Activated naive CD4-positive, alpha-beta T cell treated with anti-CD3 and anti-CD28 coated beads, Interleukin-2, amount 50 U/mL, for 72 hours (primary cell): ENCODE data around the gene SHQ1. TPM values are rescaled to one million over a fixed set of nuclear protein-coding genes. Genes with fewer than 3 reads are reported as not detected.
A peak's percentile ranks its signal among the peaks of the same experiment; 100 is the strongest.
"Not testable (repeated sequence)": the region's sequence is repeated elsewhere in the genome, so short reads cannot be mapped to it uniquely, and the experiment has no call there.

Experiments used
- ATAC-seq, 2 donors: fragments of 150-1000 bp; cut with Tn5 transposase; 2 replicates each; pipeline ENCODE4 v1.10.0; 2021; ENCODE audit warnings: mild to moderate bottlenecking in 2 of 2, moderate library complexity in 2 of 2
- DNase-seq, 2 donors: peaks; one replicate each; pipeline ENCODE4 v3.0.0; 2021 to 2022; ENCODE audit warnings: low spot score in 2 of 2
- H3K27ac Mint-ChIP-seq, 2 donors: one replicate each; pipeline ENCODE4 v1.8.0; 2022; ENCODE audit warnings: mild to moderate bottlenecking in 2 of 2, mixed read lengths in 2 of 2
- H3K36me3 Mint-ChIP-seq, 2 donors: one replicate each; pipeline ENCODE4 v1.8.0; 2022; ENCODE audit warnings: mixed read lengths in 2 of 2
- H3K9me3 Mint-ChIP-seq, 2 donors: one replicate each; pipeline ENCODE4 v1.8.0; 2022; ENCODE audit warnings: mixed read lengths in 2 of 2
- total RNA-seq, 2 donors: library from RNA; stranded (reverse); gene quantifications; one replicate each; pipeline ENCODE4 v1.2.3, GENCODE V29; 2022

The SHQ1 gene
- total RNA-seq, 2 donors from 2014 or later: 25.7 to 34.3 TPM

GRCh38 chr3:72722930-72723726 lies 125.1 kb downstream of the SHQ1 start:
- Mint-ChIP-seq H3K36me3 (peaks cover 0 to 7% of the 10 kb centered on the region in 2 donors), H3K9me3 (peaks cover 0 to 6% of the 10 kb centered on the region in 2 donors), H3K27ac (peak overlapping the region in 1 of 2 donors; percentile 39)
- DNase-seq (peak in 1 of 2 donors; percentile 22), ATAC-seq (peak; percentile 93 to 95)

GRCh38 chr3:72721683-72722381 lies 126.4 kb downstream of the SHQ1 start:
- DNase-seq: no peak
- H3K27ac Mint-ChIP-seq: no peak overlapping the region
- no peak for ATAC-seq
- H3K36me3 Mint-ChIP-seq: peaks cover 0 to 7% of the 10 kb centered on the region in 2 donors
- H3K9me3 Mint-ChIP-seq: peaks cover 0 to 10% of the 10 kb centered on the region in 2 donors

DNA sequence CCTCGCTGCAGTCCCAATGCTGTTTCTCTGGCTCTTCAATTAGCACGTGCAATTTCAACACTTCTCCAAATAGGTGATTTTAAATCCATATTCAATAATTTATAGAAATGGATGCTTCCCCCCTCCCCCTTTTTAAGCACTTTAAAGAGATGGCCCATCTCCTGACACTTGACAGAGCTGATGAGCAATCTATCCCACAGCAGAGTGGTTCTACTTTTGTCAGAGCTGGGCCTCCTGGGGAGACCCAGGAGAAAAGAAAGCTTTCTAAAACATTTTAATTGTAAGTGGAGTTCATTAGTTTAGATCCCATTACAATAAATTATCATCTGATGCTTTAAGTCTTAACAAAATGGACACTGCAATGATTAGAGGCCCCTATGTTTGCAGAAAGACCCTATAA lies 127.7 kb downstream of the SHQ1 start:
- no peak overlapping the region for H3K27ac Mint-ChIP-seq
- H3K9me3 Mint-ChIP-seq: peaks cover 0 to 10% of the 10 kb centered on the region in 2 donors
- no peak for ATAC-seq
- H3K36me3 Mint-ChIP-seq: peaks cover 6 to 8% of the 10 kb centered on the region in 2 donors
- DNase-seq: no peak

GRCh38 chr3:72719137-72719536 lies 129.1 kb downstream of the SHQ1 start:
- Mint-ChIP-seq H3K36me3 (peaks cover 10 to 19% of the 10 kb centered on the region in 2 donors), H3K27ac (no peak overlapping the region), H3K9me3 (peaks cover 0 to 12% of the 10 kb centered on the region in 2 donors)
- DNase-seq (no peak), ATAC-seq (no peak)

- H3K27ac Mint-ChIP-seq, DNase-seq, ATAC-seq: not testable (repeated sequence)
- H3K36me3 Mint-ChIP-seq: peaks cover 19% of the 10 kb centered on the region in 2 donors
- peaks cover 0 to 12% of the 10 kb centered on the region in 2 donors for H3K9me3 Mint-ChIP-seq
Measured at GRCh38 chr3:72714135-72714534, 134.1 kb downstream of the SHQ1 start.

GRCh38 chr3:72710471-72710870 lies 137.8 kb downstream of the SHQ1 start:
- H3K27ac Mint-ChIP-seq, ATAC-seq, H3K9me3 Mint-ChIP-seq, DNase-seq: not testable (repeated sequence)
- H3K36me3 Mint-ChIP-seq: peaks cover 10 to 19% of the 10 kb centered on the region in 2 donors

DNA sequence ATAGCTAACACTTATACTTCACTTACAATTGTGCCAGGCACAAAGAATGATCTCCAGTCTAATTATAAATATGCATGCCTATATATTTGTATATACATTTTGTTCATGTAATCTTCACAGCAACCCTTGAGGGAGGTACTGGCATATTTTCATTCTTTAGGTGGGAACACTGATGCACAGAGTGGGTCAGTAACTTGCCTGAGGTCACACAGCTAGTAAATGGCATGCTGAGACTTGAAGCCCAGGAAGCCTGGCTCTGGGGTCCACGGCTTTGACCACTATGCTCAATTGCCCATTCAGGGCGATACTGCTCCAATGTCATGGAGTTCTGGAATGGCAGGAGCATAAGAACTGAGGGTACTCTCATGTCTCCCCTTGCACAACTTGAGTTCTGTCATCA lies 139.8 kb downstream of the SHQ1 start:
- Mint-ChIP-seq H3K27ac (no peak overlapping the region), H3K9me3 (no peaks in the 10 kb centered on the region), H3K36me3 (peaks cover 0 to 8% of the 10 kb centered on the region in 2 donors)
- no peak for ATAC-seq
- DNase-seq: no peak

- H3K9me3 Mint-ChIP-seq: no peaks in the 10 kb centered on the region
- H3K36me3 Mint-ChIP-seq: no peaks in the 10 kb centered on the region
- H3K27ac Mint-ChIP-seq: no peak overlapping the region
- DNase-seq (no peak), ATAC-seq (no peak)
Measured at GRCh38 chr3:72702997-72703396, 145.2 kb downstream of the SHQ1 start.

- no peaks in the 10 kb centered on the region for H3K9me3 Mint-ChIP-seq
- H3K27ac Mint-ChIP-seq: no peak overlapping the region
- no peak for DNase-seq
- no peak for ATAC-seq
- H3K36me3 Mint-ChIP-seq: no peaks in the 10 kb centered on the region
Measured at GRCh38 chr3:72702390-72702789, 145.9 kb downstream of the SHQ1 start.

- no peaks in the 10 kb centered on the region for H3K36me3 Mint-ChIP-seq
- no peak overlapping the region for H3K27ac Mint-ChIP-seq
- no peak for ATAC-seq
- no peaks in the 10 kb centered on the region for H3K9me3 Mint-ChIP-seq
- no peak for DNase-seq
Measured at GRCh38 chr3:72700106-72700505, 148.1 kb downstream of the SHQ1 start.

- no peaks in the 10 kb centered on the region for H3K36me3 Mint-ChIP-seq
- no peak for ATAC-seq
- DNase-seq: no peak
- H3K9me3 Mint-ChIP-seq: no peaks in the 10 kb centered on the region
- no peak overlapping the region for H3K27ac Mint-ChIP-seq
Measured at GRCh38 chr3:72699631-72700030, 148.6 kb downstream of the SHQ1 start.

Other genes with a start within 250 kb of the SHQ1 start
- gene GXYLT2, start 39.6 kb upstream of the SHQ1 start, total RNA-seq: under 1 TPM in 1 of 2 donors, not detected in 1; 0.08 TPM
- 10 to 100 TPM; 69.4 to 85.7 TPM for gene PPP4R2, start 148.4 kb upstream of the SHQ1 start, total RNA-seq
- gene EBLN2, start 213.2 kb upstream of the SHQ1 start, total RNA-seq: 1 to 10 TPM; 7.4 to 7.6 TPM